ENCODE data around the gene SLCO3A1. TPM values are rescaled to one million over a fixed set of nuclear protein-coding genes. Genes with fewer than 3 reads are reported as not detected.

The SLCO3A1 gene
- total RNA-seq, 4 donors from 2014 or later, result 23.1 to 62.8 (median 35.1) TPM

GRCh38 chr15:91950054-91950453 lies 96.5 kb downstream of the SLCO3A1 start:
- no peak for DNase-seq (ENCODE audit: low spot score in 2 of 2)
- intact Hi-C loops (cut with DNase I; ENCODE audit: low total_unique reads), result no loop called here
- 58 to 62% methylated on average over 4 of the region's 4 CpGs for WGBS, 2 donors
- no peak for TF ChIP-seq CTCF (IDR thresholded peaks at IDR 0.05)
- H3K4me3 ChIP-seq (ENCODE audit: low read depth, poor library complexity, severe bottlenecking), result no peak overlapping the region

- DNase-seq (ENCODE audit: low spot score in 2 of 2), result no peak
- TF ChIP-seq CTCF (IDR thresholded peaks at IDR 0.05), result no peak
- no peak for TF ChIP-seq POLR2A (IDR thresholded peaks at IDR 0.05)
- intact Hi-C loops (cut with DNase I; ENCODE audit: low total_unique reads), result no loop called here
- 58 to 62% methylated on average over 2 of the region's 2 CpGs for WGBS, 2 donors
- H3K4me3 ChIP-seq (ENCODE audit: low read depth, poor library complexity, severe bottlenecking), result no peak overlapping the region
These were observed 97.3 kb downstream of the SLCO3A1 start for GRCh38 chr15:91950631-91951329.

- TF ChIP-seq CTCF (IDR thresholded peaks at IDR 0.05) (no peak), POLR2A (IDR thresholded peaks at IDR 0.05) (no peak)
- 33 to 69% methylated on average over 1 of the region's 1 CpG for WGBS, 2 donors
- H3K4me3 ChIP-seq (ENCODE audit: low read depth, poor library complexity, severe bottlenecking), result no peak overlapping the region
- intact Hi-C loops (cut with DNase I; ENCODE audit: low total_unique reads), result no loop called here
- DNase-seq (ENCODE audit: low spot score in 2 of 2), result no peak
These were observed 98.7 kb downstream of the SLCO3A1 start for GRCh38 chr15:91952216-91952615.

GRCh38 chr15:91953432-91953831 lies 99.9 kb downstream of the SLCO3A1 start:
- no peak overlapping the region for H3K4me3 ChIP-seq (ENCODE audit: low read depth, poor library complexity, severe bottlenecking)
- 45 to 50% methylated on average over 7 of the region's 7 CpGs for WGBS, 2 donors
- TF ChIP-seq POLR2A (IDR thresholded peaks at IDR 0.05) (no peak), CTCF (IDR thresholded peaks at IDR 0.05) (no peak)
- DNase-seq (ENCODE audit: low spot score in 2 of 2), result peak; percentile 74 to 91
- intact Hi-C loops (cut with DNase I; ENCODE audit: low total_unique reads), result no loop called here

GRCh38 chr15:91954292-91954691 lies 100.8 kb downstream of the SLCO3A1 start:
- WGBS, 2 donors, result 68 to 71% methylated on average over 7 of the region's 7 CpGs
- H3K4me3 ChIP-seq (ENCODE audit: low read depth, poor library complexity, severe bottlenecking), result no peak overlapping the region
- intact Hi-C loops (cut with DNase I; ENCODE audit: low total_unique reads), result no loop called here
- DNase-seq (ENCODE audit: low spot score in 2 of 2), result no peak
- TF ChIP-seq CTCF (IDR thresholded peaks at IDR 0.05), result no peak
- TF ChIP-seq POLR2A (IDR thresholded peaks at IDR 0.05), result no peak
